Stimulated activated naive CD8-positive, alpha-beta T cell treated with anti-CD3 and anti-CD28 coated beads, Interleukin-15, Interleukin-2, amounts not matched to agents 100 ng/mL and 50 ng/mL, for 24 hours (primary cell): Measurements from ENCODE around the gene CCNA2.

ENCODE experiments used
- H3K27ac Mint-ChIP-seq: one replicate; pipeline ENCODE4 v1.8.0; 2021; ENCODE audit warnings: mild to moderate bottlenecking, mixed read lengths
- H3K27me3 Mint-ChIP-seq: one replicate; pipeline ENCODE4 v1.8.0; 2021; ENCODE audit warnings: mixed read lengths
- H3K36me3 Mint-ChIP-seq: one replicate; pipeline ENCODE4 v1.8.0; 2021; ENCODE audit warnings: low read depth, mixed read lengths
- H3K4me1 Mint-ChIP-seq: one replicate; pipeline ENCODE4 v1.8.0; 2021; ENCODE audit warnings: low read depth, mixed read lengths
- H3K4me3 Mint-ChIP-seq: one replicate; pipeline ENCODE4 v1.8.0; 2021; ENCODE audit warnings: mild to moderate bottlenecking, mixed read lengths
- H3K9me3 Mint-ChIP-seq: one replicate; pipeline ENCODE4 v1.8.0; 2021; ENCODE audit warnings: mixed read lengths

CCNA2 gene

GRCh38 chr4:121823505-121824170 lies at the start of gene CCNA2:
Gene CCNA2, minus strand, starts transcription at chr4:121823883. Its CDS starts 255 bp downstream, at chr4:121823628.
- H3K27ac Mint-ChIP-seq = peak within 1 kb of the TSS; percentile 87
- peaks cover 31% of the 10 kb centered on the region for H3K4me1 Mint-ChIP-seq
- H3K27me3 Mint-ChIP-seq = no peaks in the 10 kb centered on the region
- H3K4me3 Mint-ChIP-seq = peak within 1 kb of the TSS; percentile 98
- no peaks in the 10 kb centered on the region for H3K9me3 Mint-ChIP-seq
- H3K36me3 Mint-ChIP-seq = peaks cover 39% of the 10 kb centered on the region

- Mint-ChIP-seq H3K9me3 (no peaks in the 10 kb centered on the region), H3K27ac (peak within 1 kb of the TSS; percentile 85), H3K27me3 (peaks cover 29% of the 10 kb centered on the region), H3K4me1 (peaks cover 24% of the 10 kb centered on the region), H3K4me3 (peak within 1 kb of the TSS; percentile 96), H3K36me3 (peaks cover 20% of the 10 kb centered on the region)
Observed at GRCh38 chr4:121869841-121870822, 46.4 kb upstream of the CCNA2 start, which contains the start of gene BBS7. Gene BBS7, minus strand, starts transcription at chr4:121870474. Its CDS starts 161 bp downstream, at chr4:121870313.

GRCh38 chr4:121863799-121864198 lies 40.1 kb upstream of the CCNA2 start:
- peaks cover 37% of the 10 kb centered on the region for H3K36me3 Mint-ChIP-seq
- H3K27me3 Mint-ChIP-seq = no peaks in the 10 kb centered on the region
- H3K27ac Mint-ChIP-seq = no peak overlapping the region
- peaks cover 20% of the 10 kb centered on the region for H3K4me1 Mint-ChIP-seq
- H3K4me3 Mint-ChIP-seq = no peak overlapping the region
- no peaks in the 10 kb centered on the region for H3K9me3 Mint-ChIP-seq

- Mint-ChIP-seq H3K27me3 (no peaks in the 10 kb centered on the region), H3K4me1 (peaks cover 17% of the 10 kb centered on the region), H3K4me3 (no peak overlapping the region), H3K27ac (no peak overlapping the region), H3K36me3 (peaks cover 35% of the 10 kb centered on the region), H3K9me3 (no peaks in the 10 kb centered on the region)
Observed at GRCh38 chr4:121861426-121861825, 37.7 kb upstream of the CCNA2 start.

- H3K36me3 Mint-ChIP-seq = peaks cover 25% of the 10 kb centered on the region
- no peaks in the 10 kb centered on the region for H3K27me3 Mint-ChIP-seq
- H3K4me1 Mint-ChIP-seq = peaks cover 11% of the 10 kb centered on the region
- no peak overlapping the region for H3K4me3 Mint-ChIP-seq
- no peak overlapping the region for H3K27ac Mint-ChIP-seq
- H3K9me3 Mint-ChIP-seq = no peaks in the 10 kb centered on the region
Observed at GRCh38 chr4:121860121-121860520, 36.4 kb upstream of the CCNA2 start.

- Mint-ChIP-seq H3K9me3 (no peaks in the 10 kb centered on the region), H3K36me3 (peaks cover 20% of the 10 kb centered on the region), H3K4me1 (no peaks in the 10 kb centered on the region), H3K27me3 (no peaks in the 10 kb centered on the region), H3K4me3 (no peak overlapping the region), H3K27ac (no peak overlapping the region)
Observed at GRCh38 chr4:121851354-121851753, 27.7 kb upstream of the CCNA2 start.

GRCh38 chr4:121846662-121847061 lies 23.0 kb upstream of the CCNA2 start:
- H3K4me3 Mint-ChIP-seq = no peak overlapping the region
- no peaks in the 10 kb centered on the region for H3K9me3 Mint-ChIP-seq
- no peak overlapping the region for H3K27ac Mint-ChIP-seq
- no peaks in the 10 kb centered on the region for H3K4me1 Mint-ChIP-seq
- H3K36me3 Mint-ChIP-seq = peaks cover 35% of the 10 kb centered on the region
- no peaks in the 10 kb centered on the region for H3K27me3 Mint-ChIP-seq

DNA sequence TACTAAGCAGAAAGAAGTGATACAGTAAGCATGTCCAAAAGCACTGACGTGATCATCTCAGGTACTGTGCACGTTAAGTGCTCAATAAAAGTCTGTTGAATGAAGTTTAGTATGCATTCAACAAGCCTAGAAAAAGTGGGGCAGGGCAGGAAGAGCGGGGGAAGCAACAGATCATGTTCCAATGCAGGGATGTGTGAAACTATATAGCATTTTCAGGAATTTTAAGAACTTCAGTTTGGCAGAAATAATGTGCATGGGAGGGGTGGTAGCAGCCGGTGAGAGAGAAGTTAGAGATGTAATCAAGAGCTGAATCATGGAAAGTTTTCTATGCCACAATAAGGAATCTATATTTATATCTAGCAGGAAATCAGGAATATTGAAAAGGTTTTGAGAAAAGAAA lies 19.2 kb upstream of the CCNA2 start:
- Mint-ChIP-seq H3K27me3 (no peaks in the 10 kb centered on the region), H3K4me3 (no peak overlapping the region), H3K27ac (no peak overlapping the region), H3K36me3 (peaks cover 47% of the 10 kb centered on the region), H3K9me3 (no peaks in the 10 kb centered on the region), H3K4me1 (no peaks in the 10 kb centered on the region)

GRCh38 chr4:121838136-121838535 lies 14.5 kb upstream of the CCNA2 start:
- H3K4me3 Mint-ChIP-seq = no peak overlapping the region
- H3K27ac Mint-ChIP-seq = no peak overlapping the region
- peaks cover 37% of the 10 kb centered on the region for H3K36me3 Mint-ChIP-seq
- no peaks in the 10 kb centered on the region for H3K9me3 Mint-ChIP-seq
- no peaks in the 10 kb centered on the region for H3K27me3 Mint-ChIP-seq
- no peaks in the 10 kb centered on the region for H3K4me1 Mint-ChIP-seq

GRCh38 chr4:121829511-121829910 lies 5.8 kb upstream of the CCNA2 start:
- Mint-ChIP-seq H3K36me3 (no peaks in the 10 kb centered on the region), H3K4me1 (peaks cover under 1% of the 10 kb centered on the region), H3K27me3 (no peaks in the 10 kb centered on the region), H3K9me3 (no peaks in the 10 kb centered on the region), H3K27ac (no peak overlapping the region), H3K4me3 (no peak overlapping the region)

- Mint-ChIP-seq H3K4me3 (no peak overlapping the region), H3K27me3 (no peaks in the 10 kb centered on the region), H3K9me3 (no peaks in the 10 kb centered on the region), H3K4me1 (peaks cover 9% of the 10 kb centered on the region), H3K36me3 (peaks cover under 1% of the 10 kb centered on the region), H3K27ac (no peak overlapping the region)
Observed at GRCh38 chr4:121827853-121828252, 4.2 kb upstream of the CCNA2 start.

DNA sequence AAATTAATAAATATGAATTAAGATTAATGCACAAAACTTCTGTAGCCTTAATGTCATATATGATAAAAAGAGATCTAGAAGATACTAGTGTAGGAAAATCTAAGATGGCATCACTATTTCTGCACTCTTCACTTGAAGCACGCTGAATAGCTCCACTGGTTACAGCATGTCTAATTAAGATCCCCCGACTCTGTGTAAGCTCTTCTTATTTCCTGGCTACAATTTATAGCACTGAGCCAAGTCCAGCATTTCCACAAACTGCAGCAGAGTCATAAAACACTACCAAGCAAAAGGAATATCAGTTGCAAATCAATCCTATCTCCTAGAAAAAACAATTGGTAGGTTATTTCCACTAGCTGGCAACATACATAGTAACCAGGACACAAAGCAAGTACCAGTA lies 1.3 kb upstream of the CCNA2 start:
- no peak overlapping the region for H3K4me3 Mint-ChIP-seq
- H3K4me1 Mint-ChIP-seq = peaks cover 31% of the 10 kb centered on the region
- no peaks in the 10 kb centered on the region for H3K27me3 Mint-ChIP-seq
- H3K36me3 Mint-ChIP-seq = peaks cover 28% of the 10 kb centered on the region
- no peak overlapping the region for H3K27ac Mint-ChIP-seq
- no peaks in the 10 kb centered on the region for H3K9me3 Mint-ChIP-seq

GRCh38 chr4:121824171-121824527 lies 466 bp upstream of the CCNA2 start:
- no peaks in the 10 kb centered on the region for H3K27me3 Mint-ChIP-seq
- peaks cover 31% of the 10 kb centered on the region for H3K4me1 Mint-ChIP-seq
- no peaks in the 10 kb centered on the region for H3K9me3 Mint-ChIP-seq
- H3K36me3 Mint-ChIP-seq = peaks cover 34% of the 10 kb centered on the region
- peak overlapping the region; percentile 87 for H3K27ac Mint-ChIP-seq
- H3K4me3 Mint-ChIP-seq = peak overlapping the region; percentile 98

- H3K27ac Mint-ChIP-seq = peak overlapping the region; percentile 87
- H3K36me3 Mint-ChIP-seq = peaks cover 46% of the 10 kb centered on the region
- H3K9me3 Mint-ChIP-seq = no peaks in the 10 kb centered on the region
- peaks cover 31% of the 10 kb centered on the region for H3K4me1 Mint-ChIP-seq
- H3K4me3 Mint-ChIP-seq = peak overlapping the region; percentile 98
- H3K27me3 Mint-ChIP-seq = no peaks in the 10 kb centered on the region
Observed at GRCh38 chr4:121822796-121823504, 733 bp downstream of the CCNA2 start.

DNA sequence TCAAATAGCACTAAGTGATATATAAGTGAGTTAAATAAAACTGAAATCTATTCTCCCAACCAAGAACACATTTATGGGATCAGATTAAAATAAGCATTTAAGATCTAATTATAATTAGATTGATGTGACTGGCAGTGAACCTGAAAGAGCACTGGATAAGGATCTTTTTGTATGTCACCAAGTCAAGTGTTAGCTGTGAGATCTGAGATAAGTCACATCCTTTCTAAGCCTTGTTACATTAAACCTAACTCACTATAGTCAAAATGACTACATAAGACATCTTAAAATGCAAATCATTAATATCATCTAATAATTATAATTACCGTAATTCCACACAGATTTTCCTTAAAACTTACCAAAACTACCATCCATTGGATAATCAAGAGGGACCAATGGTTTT lies 1.6 kb downstream of the CCNA2 start:
- no peaks in the 10 kb centered on the region for H3K9me3 Mint-ChIP-seq
- peaks cover 55% of the 10 kb centered on the region for H3K36me3 Mint-ChIP-seq
- H3K4me1 Mint-ChIP-seq = peaks cover 31% of the 10 kb centered on the region
- H3K27ac Mint-ChIP-seq = no peak overlapping the region
- H3K4me3 Mint-ChIP-seq = peak overlapping the region; percentile 98
- no peaks in the 10 kb centered on the region for H3K27me3 Mint-ChIP-seq
